ENCODE measurements around the gene SNRNP25.

The SNRNP25 gene

DNA sequence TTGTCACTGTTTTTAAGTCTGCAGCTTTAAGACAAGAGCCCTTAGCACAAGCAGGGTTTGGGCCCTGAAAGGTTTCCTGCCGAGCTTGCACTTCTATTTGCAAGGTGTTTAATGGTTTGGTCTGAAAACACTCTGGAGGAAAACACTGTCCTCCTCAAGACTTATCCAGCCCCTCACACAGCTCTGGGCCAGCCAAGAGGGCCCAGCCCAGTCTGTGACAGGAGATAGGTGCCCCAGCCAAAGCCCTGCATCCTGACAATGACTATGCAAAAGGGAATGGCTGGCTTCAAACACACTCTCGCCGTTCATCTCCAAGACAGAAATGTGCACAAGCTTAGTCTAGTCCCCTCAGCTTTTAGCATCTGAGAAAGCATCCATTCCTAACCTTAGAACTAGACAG, 51.3 kb downstream of the SNRNP25 start:
- DNase-seq = no peak

GRCh38 chr16:105521-105920, 51.9 kb downstream of the SNRNP25 start:
- DNase-seq = no peak

- DNase-seq = peak; percentile 65
These were observed 53.1 kb downstream of the SNRNP25 start for GRCh38 chr16:106623-107324.

Data from CD4-positive, alpha-beta T cell treated with Interleukin-17A for 4 hours (primary cell).